Loucy (cell line): ENCODE measurements around the gene CNDP1.

ENCODE experiments used
- H2AFZ ChIP-seq: fragments of 200-600 bp; sonication (generic); 2 replicates; pipeline ENCODE4 v1.6.0; 2016; ENCODE audit warnings: antibody characterized with exemption, mild to moderate bottlenecking, low read length, moderate library complexity
- H3F3A ChIP-seq: fragments of 200-600 bp; 2 replicates; pipeline ENCODE4 v1.6.0; 2016; ENCODE audit warnings: antibody characterized with exemption, low read depth, mild to moderate bottlenecking
- H3K27me3 ChIP-seq: fragments of 200-600 bp; sonication (generic); 2 replicates; pipeline ENCODE4 v1.6.1; 2014; ENCODE audit warnings: low read length, mild to moderate bottlenecking; ENCODE audit not compliant: insufficient read depth, poor library complexity, severe bottlenecking
- H3K36me3 ChIP-seq: fragments of 200-600 bp; sonication (generic); 2 replicates; pipeline ENCODE4 v1.6.1; 2016; ENCODE audit warnings: low read length; ENCODE audit not compliant: insufficient read depth
- H3K4me1 ChIP-seq: fragments of 200-600 bp; sonication (generic); 2 replicates; pipeline ENCODE4 v1.5.1; 2014; ENCODE audit warnings: low read length, mild to moderate bottlenecking; ENCODE audit not compliant: insufficient read depth, poor library complexity, severe bottlenecking
- H3K4me2 ChIP-seq: fragments of 200-600 bp; sonication (generic); 2 replicates; pipeline ENCODE4 v1.6.0; 2014; ENCODE audit warnings: antibody characterized with exemption, low read length, low read depth, mild to moderate bottlenecking; ENCODE audit not compliant: poor library complexity, severe bottlenecking
- H3K4me3 ChIP-seq: fragments of 200-600 bp; sonication (generic); 2 replicates; pipeline ENCODE4 v1.5.1; 2014; ENCODE audit warnings: low read length, mild to moderate bottlenecking, mixed read lengths; ENCODE audit not compliant: poor library complexity, severe bottlenecking
- H3K79me2 ChIP-seq: fragments of 200-600 bp; sonication (generic); 2 replicates; pipeline ENCODE4 v1.6.1; 2014; ENCODE audit warnings: low read length; ENCODE audit not compliant: insufficient read depth
- H3K9ac ChIP-seq: fragments of 200-600 bp; sonication (generic); 2 replicates; pipeline ENCODE4 v1.6.0; 2014; ENCODE audit warnings: mild to moderate bottlenecking, low read depth, low read length, moderate library complexity; ENCODE audit not compliant: poor library complexity, severe bottlenecking
- H3K9me2 ChIP-seq: fragments of 200-600 bp; sonication (generic); replicated peaks from 2 replicates; pipeline ENCODE4 v1.6.1; 2016; ENCODE audit warnings: low read depth, low read length, mixed read lengths
- H3K9me3 ChIP-seq: fragments of 200-600 bp; sonication (generic); 2 replicates; pipeline ENCODE4 v1.6.1; 2014; ENCODE audit warnings: mild to moderate bottlenecking, antibody characterized with exemption, low read length, low read depth; ENCODE audit not compliant: insufficient read depth
- H4K20me1 ChIP-seq: fragments of 200-600 bp; sonication (generic); 2 replicates; pipeline ENCODE4 v1.6.0; 2014; ENCODE audit warnings: antibody characterized with exemption, low read length, mild to moderate bottlenecking; ENCODE audit not compliant: insufficient read depth, poor library complexity, severe bottlenecking
- CTCF ChIP-seq: fragments of 200-600 bp; sonication (generic); conservative IDR thresholded peaks from 2 replicates; pipeline ENCODE4 v1.5.1; 2014; ENCODE audit warnings: mild to moderate bottlenecking, antibody characterized with exemption, low read length
- EZH2phosphoT487 ChIP-seq: fragments of 200-600 bp; IDR thresholded peaks from 2 replicates; pipeline ENCODE4 v1.6.1; 2018; ENCODE audit warnings: antibody characterized with exemption, mild to moderate bottlenecking, moderate library complexity, borderline replicate concordance

The CNDP1 gene

GRCh38 chr18:74507097-74507881 lies 27.0 kb upstream of the CNDP1 start:
- Histone ChIP-seq H3K27me3 (no peaks in the 10 kb centered on the region), H2AFZ (no peak overlapping the region), H3F3A (no peaks in the 10 kb centered on the region), H3K4me1 (no peaks in the 10 kb centered on the region), H4K20me1 (no peaks in the 10 kb centered on the region), H3K9me2 (no peaks in the 10 kb centered on the region), H3K4me3 (no peak overlapping the region), H3K9me3 (no peaks in the 10 kb centered on the region), H3K4me2 (no peak overlapping the region), H3K9ac (no peak overlapping the region), H3K36me3 (peaks cover 81% of the 10 kb centered on the region; the same call in 1 of the 2 replicates), H3K79me2 (0 out of 2 replicates have a peak, but pooled peaks cover 4% of the 10 kb centered on the region)
- TF ChIP-seq CTCF (no peak), EZH2phosphoT487 (no peak)

GRCh38 chr18:74507927-74508326 lies 26.4 kb upstream of the CNDP1 start:
- Histone ChIP-seq H3K9me2 (no peaks in the 10 kb centered on the region), H3K79me2 (0 out of 2 replicates have a peak, but pooled peaks cover 4% of the 10 kb centered on the region), H3K9me3 (no peaks in the 10 kb centered on the region), H3K4me3 (no peak overlapping the region), H3F3A (no peaks in the 10 kb centered on the region), H4K20me1 (no peaks in the 10 kb centered on the region), H3K9ac (no peak overlapping the region), H3K36me3 (peaks cover 81% of the 10 kb centered on the region; the same call in 1 of the 2 replicates), H3K4me2 (no peak overlapping the region), H2AFZ (no peak overlapping the region), H3K4me1 (no peaks in the 10 kb centered on the region), H3K27me3 (no peaks in the 10 kb centered on the region)
- TF ChIP-seq CTCF (no peak), EZH2phosphoT487 (no peak)

- TF ChIP-seq EZH2phosphoT487, result no peak
- TF ChIP-seq CTCF, result no peak
- H3F3A ChIP-seq, result no peaks in the 10 kb centered on the region
- H3K4me1 ChIP-seq, result no peaks in the 10 kb centered on the region
- no peak overlapping the region for H2AFZ ChIP-seq
- no peaks in the 10 kb centered on the region for H3K9me3 ChIP-seq
- no peaks in the 10 kb centered on the region for H3K27me3 ChIP-seq
- no peak overlapping the region for H3K9ac ChIP-seq
- peaks cover 81% of the 10 kb centered on the region; the same call in 1 of the 2 replicates for H3K36me3 ChIP-seq
- H3K4me3 ChIP-seq, result no peak overlapping the region
- H3K79me2 ChIP-seq, result 0 out of 2 replicates have a peak, but pooled peaks cover under 1% of the 10 kb centered on the region
- H3K9me2 ChIP-seq, result no peaks in the 10 kb centered on the region
- H4K20me1 ChIP-seq, result no peaks in the 10 kb centered on the region
- H3K4me2 ChIP-seq, result no peak overlapping the region
These were observed 25.9 kb upstream of the CNDP1 start for GRCh38 chr18:74508366-74508765.
